GM19240 (cell line): ENCODE results near the gene OR6C2.
"Not testable (repeated sequence)": the region's sequence is repeated elsewhere in the genome, so short reads cannot be mapped to it uniquely, and the experiment has no call there.

Experiments used
- DNase-seq: peaks from one replicate; pipeline ENCODE4 v3.0.0; 2011; ENCODE audit warnings: low spot score; ENCODE audit not compliant: insufficient read length

Gene OR6C2

DNA sequence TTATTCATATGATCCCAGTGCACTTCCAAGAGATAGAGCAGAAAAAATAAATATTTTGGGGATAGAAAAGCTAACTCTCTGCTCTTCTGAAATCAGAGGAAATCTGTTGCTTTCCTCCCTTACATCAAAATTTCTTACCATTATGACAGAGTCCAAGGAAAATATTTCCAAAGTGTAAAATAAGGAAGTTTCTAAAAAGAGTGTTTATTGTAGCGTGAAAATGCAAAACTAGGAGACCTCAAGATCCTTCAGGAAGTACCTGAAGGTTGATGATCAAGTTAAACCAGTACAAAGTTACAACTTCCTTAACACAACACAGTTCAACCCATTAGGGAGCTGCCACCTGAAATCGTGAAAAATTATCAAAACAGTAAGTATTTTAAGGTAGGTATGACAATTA is at the start of gene OR6C2:
Gene OR6C2, plus strand, starts transcription at position 301 of the 400 bp plus-strand sequence. CDS start 8,138 bp downstream, outside the sequence.
- DNase-seq, result no peak

DNA sequence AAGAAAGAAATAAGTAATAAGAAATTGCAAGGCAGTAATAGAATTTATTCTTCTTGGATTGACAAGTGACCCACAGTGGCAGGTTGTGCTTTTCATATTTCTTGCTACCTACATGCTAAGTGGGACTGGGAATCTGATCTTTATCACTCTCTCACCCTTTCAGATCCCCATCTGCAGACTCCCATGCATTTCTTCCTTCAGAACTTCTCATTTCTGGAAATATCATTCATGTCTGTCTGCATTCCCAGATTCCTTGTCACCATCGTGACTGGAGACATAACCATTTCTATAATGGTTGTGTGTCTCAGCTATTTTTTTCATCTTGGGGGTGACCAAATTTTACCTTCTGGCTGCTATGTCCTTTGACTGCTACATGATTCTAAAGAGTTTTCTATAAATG is 47.5 kb upstream of the OR6C2 start:
- DNase-seq, result no peak

DNA sequence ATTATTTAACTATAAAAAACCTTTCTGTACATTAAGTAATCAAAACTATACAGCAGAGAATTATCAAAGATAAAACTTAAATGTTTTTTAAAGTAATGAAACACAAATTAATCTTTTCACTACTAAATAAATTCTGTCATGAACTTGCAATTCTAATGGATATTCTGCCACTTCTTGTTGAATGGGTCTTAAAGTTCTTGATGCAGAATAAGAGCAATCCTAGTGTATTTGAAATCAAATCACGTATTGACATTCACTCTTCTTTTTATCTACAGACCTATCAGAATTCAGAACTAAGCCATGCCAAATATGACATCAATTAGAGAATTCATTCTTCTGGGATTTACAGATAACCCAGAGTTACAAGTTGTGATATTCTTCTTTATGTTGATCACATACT is 43.6 kb upstream of the OR6C2 start, which contains the start of gene OR6C65:
Gene OR6C65, plus strand, starts transcription at position 301 of the 400 bp plus-strand sequence. Its CDS starts 0 bp downstream, at position 301.
- no peak for DNase-seq

DNA sequence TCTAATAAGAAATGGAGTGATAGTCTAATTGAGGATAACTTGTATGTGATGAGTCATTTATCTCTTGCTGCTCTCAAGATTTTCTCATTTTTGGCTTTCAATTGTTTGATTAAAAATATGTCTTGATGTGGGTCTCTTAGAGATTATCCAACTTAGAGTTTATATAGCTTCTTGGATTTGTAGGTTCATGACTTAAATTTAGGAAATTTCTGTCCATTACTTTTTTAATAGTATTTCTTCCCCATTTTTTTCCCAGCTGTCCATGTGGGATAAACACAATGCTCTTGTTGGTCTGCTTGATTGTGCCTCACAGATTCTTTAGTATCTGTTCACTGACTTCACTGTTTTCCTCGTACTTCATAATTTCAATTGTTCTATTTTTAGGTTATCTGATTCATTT is 36.0 kb upstream of the OR6C2 start:
- DNase-seq, result no peak

DNA sequence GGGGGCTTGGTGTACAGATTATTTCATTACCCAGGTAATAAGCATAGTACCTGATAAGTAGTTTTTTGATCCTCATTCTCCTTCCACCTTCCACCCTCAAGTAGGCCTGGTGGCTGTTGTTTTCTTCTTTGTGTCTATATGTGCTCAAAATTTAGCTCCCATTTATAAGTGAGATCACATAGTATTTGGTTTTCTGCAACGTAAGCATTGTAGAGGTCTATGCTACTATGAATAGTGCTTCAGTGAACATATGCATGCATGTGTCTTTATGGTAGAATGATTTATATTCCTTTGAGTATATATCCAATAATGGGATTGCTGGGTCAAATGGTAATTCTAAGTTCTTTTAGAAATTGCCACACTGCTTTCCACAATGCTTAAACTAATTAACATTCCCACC is 34.7 kb upstream of the OR6C2 start:
- not testable (repeated sequence) for DNase-seq

DNA sequence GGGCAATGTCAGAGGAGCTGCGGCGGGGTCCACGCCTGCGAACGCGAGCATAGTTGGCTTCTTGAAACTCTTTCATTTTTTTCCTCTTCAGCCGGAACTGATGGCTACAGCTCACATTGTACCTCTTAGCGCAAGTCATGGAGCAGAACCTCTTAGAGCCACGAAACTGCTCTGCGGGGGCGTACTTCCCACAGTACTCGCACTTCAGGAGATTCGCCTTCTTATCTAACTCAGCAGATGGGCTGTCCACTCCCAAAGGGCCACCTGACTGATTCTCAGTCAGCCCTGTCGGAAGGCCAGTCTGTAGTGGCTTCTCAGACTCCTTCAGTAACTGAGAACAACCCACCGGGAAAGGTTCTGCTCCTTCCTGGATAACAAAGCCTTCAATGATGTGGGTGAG is 31.7 kb upstream of the OR6C2 start:
- DNase-seq, result not testable (repeated sequence)

DNA sequence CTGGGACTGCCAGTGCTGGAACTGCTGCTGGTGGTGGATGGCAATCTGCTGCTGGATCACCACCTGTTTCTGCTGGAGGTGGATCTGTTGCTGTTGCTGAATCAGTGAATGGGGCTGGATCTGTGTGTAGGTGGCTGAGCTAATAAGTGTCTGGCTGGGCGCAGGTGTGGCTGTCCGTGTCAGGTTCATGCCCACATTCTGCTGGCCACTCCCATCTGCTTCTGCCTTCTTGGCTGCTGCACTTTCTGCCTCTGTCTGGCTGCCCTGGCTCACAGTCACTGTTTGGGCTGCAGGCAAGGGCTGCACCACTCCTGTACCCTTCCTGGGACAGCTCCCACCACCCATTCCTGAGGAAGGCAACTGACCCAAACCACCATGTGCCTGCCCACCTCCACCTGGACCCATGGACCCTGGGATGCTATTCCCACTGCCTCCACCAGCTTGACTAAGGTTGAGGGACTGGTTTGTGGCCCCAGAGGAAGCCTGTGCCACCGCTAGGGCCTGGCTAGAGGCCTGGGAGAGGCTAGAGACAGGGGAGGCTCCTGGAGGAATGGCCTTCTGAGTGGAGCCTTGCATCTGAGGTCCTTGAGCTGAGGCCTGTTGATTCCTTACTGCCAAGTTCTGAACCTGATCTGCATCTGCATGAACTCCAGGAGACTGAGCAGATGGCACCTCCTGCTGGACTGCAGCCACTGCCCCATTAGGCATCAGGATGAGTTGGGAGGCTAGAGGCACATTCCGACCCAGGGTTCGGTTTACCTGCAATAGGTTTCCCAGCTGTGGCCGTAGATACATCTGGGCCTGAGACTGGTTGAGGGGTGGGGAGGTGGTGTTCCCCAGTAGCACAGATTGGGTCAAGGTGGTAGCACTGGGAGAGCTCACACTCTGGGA is 30.1 kb upstream of the OR6C2 start:
- not testable (repeated sequence) for DNase-seq

DNA sequence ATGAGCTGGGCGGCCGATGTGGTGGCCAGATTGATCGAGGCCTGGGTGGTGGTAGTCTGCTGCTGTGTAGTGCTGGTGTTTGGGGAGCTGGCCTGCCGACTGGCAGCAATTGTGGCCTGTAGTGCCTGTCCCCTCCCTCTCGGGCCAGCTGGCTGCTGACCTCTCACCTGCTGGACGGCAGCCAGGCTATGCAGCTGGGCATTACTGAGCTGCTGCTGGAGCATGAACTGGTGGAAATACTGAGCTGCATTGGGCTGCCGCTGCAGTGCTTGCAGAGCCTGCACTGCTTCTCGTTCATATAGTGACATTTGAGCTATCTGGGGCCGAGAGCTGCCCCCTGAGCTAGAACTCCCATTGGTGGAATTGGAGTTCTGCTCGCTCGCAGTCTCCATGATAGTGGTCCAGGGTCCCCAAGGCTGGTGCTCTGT is 29.5 kb upstream of the OR6C2 start:
- DNase-seq, result not testable (repeated sequence)

DNA sequence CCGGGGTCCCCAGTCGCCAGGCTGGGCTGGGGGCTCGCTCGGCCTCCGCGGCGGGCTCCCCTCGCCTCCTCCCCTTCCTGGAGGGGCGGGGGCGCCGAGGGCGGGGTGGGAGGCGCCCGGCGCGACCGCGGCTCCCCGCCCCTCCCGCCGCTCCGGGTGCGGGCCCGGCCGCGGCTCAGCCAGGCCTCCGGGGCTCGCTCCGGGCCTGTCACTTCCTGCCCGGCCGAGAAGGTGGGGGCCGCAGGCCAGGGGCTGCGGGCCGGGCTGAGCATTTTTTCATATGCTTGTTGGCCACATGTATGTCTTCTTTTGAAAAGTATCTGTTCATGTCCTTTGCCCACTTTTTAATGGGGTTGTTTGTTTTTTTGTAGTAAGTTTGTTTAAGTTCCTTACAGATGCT is 29.0 kb upstream of the OR6C2 start:
- DNase-seq, result not testable (repeated sequence)

DNA sequence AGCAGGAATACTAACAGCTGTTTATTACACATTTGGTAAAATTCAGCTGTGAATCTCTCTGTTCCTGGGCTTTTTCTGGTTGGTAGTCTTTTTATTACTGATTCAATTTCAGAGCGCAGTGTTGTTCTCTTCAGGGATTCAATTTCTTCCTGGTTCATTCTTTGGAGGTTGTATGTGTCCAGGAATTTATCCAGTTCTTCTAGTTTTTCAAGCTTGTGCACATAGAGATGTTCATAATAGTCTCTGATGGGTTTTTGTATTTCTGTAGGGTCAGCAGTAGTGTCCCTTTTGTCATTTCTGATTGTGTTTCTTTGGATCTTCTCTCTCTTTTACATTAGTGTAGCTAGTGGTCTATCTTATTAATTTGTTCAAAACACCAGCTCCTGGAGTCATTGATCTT is 26.9 kb upstream of the OR6C2 start:
- DNase-seq, result no peak

DNA sequence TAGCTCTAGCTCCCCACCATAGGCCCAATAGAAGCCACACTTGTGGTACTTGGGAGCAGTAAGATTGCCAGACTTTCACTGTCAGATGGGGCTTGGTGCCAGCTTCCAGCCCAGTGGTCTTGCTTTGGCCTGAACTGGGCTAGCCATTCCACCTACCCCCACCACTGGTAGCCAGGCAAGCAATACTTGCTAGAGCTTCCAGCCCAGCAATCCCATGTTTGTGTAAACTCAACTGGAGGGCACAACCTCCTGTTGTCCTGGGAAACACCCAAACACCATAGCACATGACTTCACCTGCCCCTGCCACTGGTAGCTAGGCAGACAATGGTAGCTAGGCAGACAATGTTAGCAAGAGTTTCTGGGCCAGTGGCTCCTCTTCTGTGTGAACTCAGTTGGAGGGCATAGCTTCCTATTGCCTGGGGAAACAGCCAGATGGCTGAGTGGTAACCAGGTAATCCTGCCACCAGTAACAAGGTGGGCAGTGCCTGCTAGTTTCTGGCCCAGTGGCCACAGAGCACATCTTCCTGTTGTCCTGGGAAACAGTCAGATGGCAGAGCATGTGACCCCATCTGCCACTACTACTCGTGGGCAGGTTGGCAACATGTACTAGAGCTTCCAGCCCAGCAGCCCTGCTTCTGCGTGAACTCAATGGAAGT is 23.4 kb upstream of the OR6C2 start:
- DNase-seq, result no peak

DNA sequence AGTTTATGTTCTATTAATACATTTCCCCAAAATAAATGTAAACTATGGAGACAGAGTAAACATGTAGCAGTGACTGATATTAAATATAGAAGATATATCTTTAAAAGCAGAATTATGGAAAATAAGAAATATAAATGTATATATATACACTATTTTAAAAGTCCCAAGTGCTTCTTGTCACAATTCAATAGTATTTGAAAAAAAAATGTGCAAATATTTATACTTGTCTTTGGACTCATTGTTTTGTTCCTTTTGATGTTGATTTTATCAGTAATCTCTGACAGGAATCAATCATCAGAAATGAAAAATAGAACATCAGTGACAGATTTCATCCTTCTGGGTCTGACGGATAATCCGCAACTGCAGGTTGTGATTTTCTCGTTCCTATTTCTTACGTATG is 17.9 kb upstream of the OR6C2 start, which contains the start of gene OR6C76:
Gene OR6C76, plus strand, starts transcription at position 301 of the 400 bp plus-strand sequence. Its CDS starts 0 bp downstream, at position 301.
- no peak for DNase-seq

DNA sequence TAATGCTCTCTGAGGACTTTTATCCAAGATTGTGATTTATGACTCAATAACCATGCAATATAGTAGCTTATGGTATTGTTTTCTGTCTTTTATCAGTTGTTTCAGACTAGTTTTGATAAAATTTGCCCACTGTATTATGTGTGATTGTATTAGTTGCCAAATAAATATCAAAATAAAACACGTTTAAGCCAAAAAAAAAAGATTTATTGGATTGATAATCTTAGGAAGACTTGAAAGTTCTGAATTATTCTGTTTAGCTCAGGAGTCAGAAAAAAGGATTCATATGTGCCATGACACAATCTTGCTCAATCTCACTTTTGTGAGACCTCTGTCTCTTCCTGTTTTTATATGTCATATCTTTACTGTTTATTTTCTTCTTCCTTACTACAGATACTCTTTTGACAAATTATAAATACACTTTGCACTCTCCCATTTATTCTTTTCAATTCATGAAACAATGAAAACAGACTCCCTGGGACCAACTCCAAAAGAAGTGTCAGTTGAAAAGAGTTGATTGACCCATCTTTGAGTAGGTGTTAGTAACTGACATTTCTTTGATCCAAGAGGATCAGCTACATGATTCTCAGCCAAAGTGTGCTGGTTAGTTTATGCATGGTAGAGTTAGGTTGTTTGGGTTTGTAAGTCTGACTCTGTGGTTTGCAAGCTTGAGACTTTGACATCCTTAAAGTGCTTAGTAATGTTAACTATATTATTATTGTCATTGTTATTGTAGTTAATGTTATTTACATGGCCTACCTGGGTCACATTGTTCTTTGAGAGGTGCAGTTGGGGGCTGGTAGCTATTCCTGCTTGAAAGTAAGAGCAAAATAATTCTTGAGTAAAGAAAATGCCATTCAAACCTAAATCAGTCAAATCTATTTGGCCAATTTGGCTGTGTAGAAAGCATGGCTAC is 15.3 kb upstream of the OR6C2 start:
- no peak for DNase-seq

DNA sequence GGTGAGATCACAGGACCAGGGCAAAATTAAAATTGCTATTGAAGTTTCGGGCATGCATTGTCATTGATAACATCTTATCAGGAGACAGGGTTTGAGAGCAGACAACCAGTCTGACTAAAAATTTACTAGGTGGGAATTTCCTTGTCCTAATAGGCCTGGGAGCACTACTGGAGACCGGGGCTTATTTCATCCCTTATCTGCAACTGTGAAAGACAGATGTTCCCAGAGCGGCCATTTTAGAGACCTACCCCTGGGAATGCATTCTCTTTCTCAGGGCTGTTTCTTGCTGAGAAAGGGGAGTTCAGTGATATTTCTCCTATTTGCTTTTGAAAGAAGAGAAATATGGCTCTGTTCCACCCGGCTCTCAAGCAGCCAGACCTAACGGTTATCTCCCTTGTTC is 2.6 kb upstream of the OR6C2 start:
- DNase-seq, result not testable (repeated sequence)

DNA sequence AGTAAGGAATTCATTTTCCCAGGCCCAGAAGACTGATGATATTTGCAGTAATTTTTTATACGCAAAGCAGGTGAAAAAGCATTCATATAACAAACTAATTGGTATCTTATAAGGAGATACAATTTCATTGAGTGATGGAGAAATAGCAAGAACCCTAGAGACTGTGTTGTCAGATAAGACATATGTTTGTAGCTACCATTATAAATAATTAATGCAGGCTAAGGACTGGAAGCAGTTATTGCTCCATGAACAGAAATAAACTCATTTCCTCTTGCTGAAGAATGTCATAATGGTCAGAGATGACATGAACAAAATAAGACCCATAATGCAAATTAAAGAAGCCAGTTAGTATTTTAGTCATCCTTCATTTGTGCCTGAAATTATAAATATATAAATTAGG is 1.5 kb downstream of the OR6C2 start:
- DNase-seq, result no peak

DNA sequence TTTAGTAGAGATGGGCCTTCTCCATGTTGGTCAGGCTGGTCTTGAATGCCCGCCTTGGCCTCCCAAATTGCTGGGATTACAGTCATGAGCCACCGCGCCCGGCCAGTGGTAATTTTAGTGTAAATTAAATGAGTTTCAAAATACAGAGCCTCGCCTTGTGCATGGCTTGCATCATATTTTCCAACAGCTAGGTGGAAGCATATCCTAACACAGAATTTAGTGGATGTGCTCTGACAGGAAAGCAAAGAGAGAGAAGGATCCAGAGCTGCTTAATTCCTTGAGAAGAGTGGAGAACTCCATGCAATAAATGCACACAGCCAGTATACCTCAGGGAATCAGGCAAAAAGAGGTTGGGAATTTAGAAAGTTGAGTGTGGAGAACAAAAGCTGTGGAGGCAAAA is 2.5 kb downstream of the OR6C2 start:
- no peak for DNase-seq

DNA sequence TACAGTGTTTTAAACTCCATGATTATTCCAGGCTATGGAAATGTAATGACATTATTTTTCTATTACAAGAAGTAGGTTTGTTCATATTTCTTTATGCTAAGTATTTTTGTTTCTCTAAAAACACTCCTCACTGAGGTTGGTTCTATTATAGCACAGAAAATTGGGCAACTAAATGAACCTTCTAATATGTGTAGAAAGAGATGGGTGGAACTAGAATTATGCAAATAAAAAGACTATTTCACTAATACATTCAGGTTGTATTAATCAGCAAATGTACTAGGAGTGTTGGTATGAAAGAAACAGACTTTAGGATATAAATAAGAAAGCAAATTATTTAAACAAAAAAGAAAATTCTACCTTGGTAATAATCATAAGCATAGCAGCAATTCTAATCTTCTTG is 4.9 kb downstream of the OR6C2 start:
- DNase-seq, result no peak

DNA sequence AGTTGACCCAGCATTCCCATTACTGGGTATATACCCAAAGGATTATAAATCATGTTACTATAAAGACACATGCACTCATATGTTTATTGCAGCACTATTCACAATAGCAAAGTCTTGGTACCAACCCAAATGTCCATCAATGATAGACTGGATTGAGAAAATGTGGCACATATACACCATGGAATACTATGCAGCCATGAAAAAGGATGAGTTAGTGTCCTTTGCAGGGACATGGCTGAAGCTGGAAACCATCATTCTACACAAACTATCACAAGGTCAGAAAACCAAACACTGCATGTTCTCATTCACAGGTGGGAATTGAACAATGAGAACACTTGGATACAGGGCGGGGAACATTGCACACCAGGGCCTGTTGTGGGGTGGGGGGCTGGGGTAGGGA is 21.1 kb downstream of the OR6C2 start:
- not testable (repeated sequence) for DNase-seq

DNA sequence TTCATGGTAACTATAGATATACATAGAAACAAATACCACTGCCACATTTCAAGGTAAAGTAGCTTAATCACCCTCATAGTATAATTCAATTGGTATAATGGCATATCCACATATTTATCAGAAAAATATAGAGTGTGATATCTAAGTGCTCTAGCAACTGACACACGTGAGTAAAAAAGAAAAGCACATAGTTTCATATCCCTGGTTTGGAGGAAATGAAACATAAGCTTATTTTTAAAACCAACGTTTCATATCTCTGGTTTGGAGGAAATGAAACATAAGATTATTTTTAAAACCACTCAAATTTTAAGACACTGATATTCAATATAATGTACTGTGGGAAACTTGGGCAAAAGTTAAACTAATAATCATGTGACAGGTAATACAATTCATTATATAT is 24.0 kb downstream of the OR6C2 start:
- DNase-seq, result no peak

DNA sequence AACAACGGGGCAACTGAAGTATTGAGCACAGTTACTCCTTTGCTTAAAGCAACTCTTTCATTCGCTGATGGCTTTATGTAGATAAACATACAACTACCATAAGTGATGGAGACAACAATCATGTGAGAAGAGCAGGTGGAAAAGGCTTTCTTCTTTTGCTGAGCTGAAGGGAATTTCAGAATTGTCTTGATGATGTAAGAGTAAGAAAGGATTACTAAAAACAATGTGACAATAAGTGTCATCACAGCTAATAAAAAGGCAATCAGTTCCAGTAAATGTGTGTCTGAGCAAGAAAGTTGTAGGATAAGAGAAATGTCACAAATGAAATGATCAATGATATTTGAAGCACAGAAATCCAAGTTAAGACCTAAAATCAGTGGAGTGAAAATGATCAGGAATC is 25.4 kb downstream of the OR6C2 start:
- no peak for DNase-seq

DNA sequence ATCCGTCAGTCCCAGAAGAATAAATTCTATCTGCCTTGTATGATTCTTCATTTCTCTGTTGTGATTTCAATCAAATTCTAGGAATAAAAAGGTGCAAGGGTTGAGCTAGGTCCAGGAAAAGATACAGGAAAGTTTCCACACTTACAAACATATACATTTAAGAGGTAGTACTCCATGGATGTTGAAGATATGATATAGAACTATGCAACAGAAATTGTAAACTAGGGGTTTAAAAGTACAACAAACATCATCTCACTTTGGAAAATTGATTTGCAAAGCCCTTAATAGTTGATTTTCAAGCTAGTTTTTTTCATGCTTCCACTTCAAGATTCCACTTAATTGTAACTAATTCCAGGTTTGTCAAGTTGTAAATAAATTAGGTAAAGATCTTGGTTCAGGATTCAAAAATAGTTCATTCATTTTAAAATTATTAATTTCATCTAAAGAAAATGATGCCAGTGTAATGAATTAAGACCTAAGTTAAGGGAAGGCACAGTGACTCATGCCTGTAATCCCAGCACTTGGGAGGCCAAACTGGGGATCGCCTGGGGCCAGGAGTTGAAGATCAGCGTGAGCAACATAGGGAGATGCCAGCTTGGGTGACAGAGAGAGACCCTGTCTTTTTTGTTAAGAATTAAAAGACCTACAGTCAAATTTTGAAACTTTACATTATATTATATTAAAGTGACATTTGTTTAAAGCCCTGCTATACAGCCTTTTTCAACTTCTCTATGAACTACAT is 26.4 kb downstream of the OR6C2 start, which contains the start of gene OR6C70:
Gene OR6C70, minus strand, starts transcription at position 51 of the 742 bp plus-strand sequence. Its CDS starts 0 bp downstream, at position 51.
- DNase-seq, result no peak
